ENCODE data around the gene FAM120B. TPM values are rescaled to one million over a fixed set of nuclear protein-coding genes. Genes with fewer than 3 reads are reported as not detected.

Gene FAM120B
- total RNA-seq, 1 experiment from 2014 or later: 16.7 TPM

DNA sequence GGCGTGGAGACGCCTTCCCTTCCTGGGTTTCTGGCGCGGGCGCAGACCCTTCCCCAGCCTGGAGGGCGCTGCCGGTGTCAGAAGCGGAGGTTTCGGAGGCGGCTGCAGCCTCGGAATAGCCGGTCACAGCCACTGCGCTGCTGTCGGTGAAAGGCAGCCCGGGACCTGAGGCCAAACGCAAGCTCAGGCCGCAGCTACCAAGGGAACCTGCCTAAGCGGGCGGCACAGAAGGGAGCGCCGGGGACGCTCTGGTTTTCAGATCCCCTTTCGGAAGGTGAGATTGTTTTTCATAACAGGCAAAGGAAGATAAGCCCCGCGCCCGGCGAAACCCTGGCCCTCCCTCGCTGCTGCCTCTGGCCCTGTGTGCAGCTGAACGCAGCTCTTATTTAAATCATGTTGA, 116.5 kb downstream of the FAM120B start:
- no peak overlapping the region for H3K4ac ChIP-seq (ENCODE audit: low read depth, low read length)
- Mint-ChIP-seq H3K36me3 (ENCODE audit: insufficient read depth in 1 of 3, low read depth in 3 of 3) (no peaks in the 10 kb centered on the region), H3K27ac (no peak overlapping the region), H3K4me1 (peaks cover 6 to 11% of the 10 kb centered on the region in 2 experiments), H3K27me3 (ENCODE audit: low read depth) (peaks cover 5% of the 10 kb centered on the region), H3K9me3 (no peaks in the 10 kb centered on the region), H3K4me3 (peak overlapping the region in 1 of 2 experiments; percentile 39; a peak in 1 of 5 replicates)
- H3K9ac ChIP-seq (ENCODE audit: extremely low read depth, insufficient read length, low read length): no peak overlapping the region
- peak; percentile 84 for DNase-seq
- H2BK12ac ChIP-seq (ENCODE audit: insufficient read length, low read depth, low read length): no peak overlapping the region
- H3K27ac ChIP-seq (ENCODE audit: insufficient read length, low read depth, low read length): no peak overlapping the region
- H4K20me1 ChIP-seq (ENCODE audit: control insufficient read depth, insufficient read depth, insufficient read length): no peaks in the 10 kb centered on the region
- no peak overlapping the region for H3K4me2 ChIP-seq (ENCODE audit: insufficient read depth, insufficient read length, low read length)
- H4K5ac ChIP-seq (ENCODE audit: insufficient read length, low read depth, low read length): no peak overlapping the region
- no peaks in the 10 kb centered on the region for H3K4me1 ChIP-seq (ENCODE audit: insufficient read depth, low read length)
- no peak overlapping the region for H2AFZ ChIP-seq (ENCODE audit: low read length)
- H3K9me3 ChIP-seq (ENCODE audit: control insufficient read depth, low read depth, low read length): no peaks in the 10 kb centered on the region
- no peak overlapping the region for H3K18ac ChIP-seq (ENCODE audit: insufficient read length, low read depth, low read length)
- no peak overlapping the region for H3K56ac ChIP-seq (ENCODE audit: insufficient read length, low read depth, low read length)
- no CpG with 5 or more reads among the region's 29 CpGs for WGBS (ENCODE audit: extremely low coverage, insufficient read length, low lambda C conversion rate)
- H4K91ac ChIP-seq (ENCODE audit: insufficient read length, low read depth, low read length): no peak overlapping the region
- H2AK5ac ChIP-seq (ENCODE audit: insufficient read length, low read length): no peak overlapping the region
- no peak overlapping the region for H2BK120ac ChIP-seq (ENCODE audit: low read depth, low read length, poor library complexity, severe bottlenecking)
- no peak overlapping the region for H3T11ph ChIP-seq (ENCODE audit: low read length)
- no peaks in the 10 kb centered on the region for H3K79me2 ChIP-seq (ENCODE audit: insufficient read depth, low read length)
- no peak overlapping the region for H2BK5ac ChIP-seq (ENCODE audit: insufficient read length, low read length)
- peaks cover 2% of the 10 kb centered on the region; the same call in 1 of the 2 replicates for H3K27me3 ChIP-seq (ENCODE audit: insufficient read depth, low read length)
- no peak overlapping the region for H3K14ac ChIP-seq (ENCODE audit: insufficient read depth, low read length)
- no peak overlapping the region for H2BK20ac ChIP-seq (ENCODE audit: low read depth, low read length, poor library complexity, severe bottlenecking)
- TF ChIP-seq, protein P1, sequence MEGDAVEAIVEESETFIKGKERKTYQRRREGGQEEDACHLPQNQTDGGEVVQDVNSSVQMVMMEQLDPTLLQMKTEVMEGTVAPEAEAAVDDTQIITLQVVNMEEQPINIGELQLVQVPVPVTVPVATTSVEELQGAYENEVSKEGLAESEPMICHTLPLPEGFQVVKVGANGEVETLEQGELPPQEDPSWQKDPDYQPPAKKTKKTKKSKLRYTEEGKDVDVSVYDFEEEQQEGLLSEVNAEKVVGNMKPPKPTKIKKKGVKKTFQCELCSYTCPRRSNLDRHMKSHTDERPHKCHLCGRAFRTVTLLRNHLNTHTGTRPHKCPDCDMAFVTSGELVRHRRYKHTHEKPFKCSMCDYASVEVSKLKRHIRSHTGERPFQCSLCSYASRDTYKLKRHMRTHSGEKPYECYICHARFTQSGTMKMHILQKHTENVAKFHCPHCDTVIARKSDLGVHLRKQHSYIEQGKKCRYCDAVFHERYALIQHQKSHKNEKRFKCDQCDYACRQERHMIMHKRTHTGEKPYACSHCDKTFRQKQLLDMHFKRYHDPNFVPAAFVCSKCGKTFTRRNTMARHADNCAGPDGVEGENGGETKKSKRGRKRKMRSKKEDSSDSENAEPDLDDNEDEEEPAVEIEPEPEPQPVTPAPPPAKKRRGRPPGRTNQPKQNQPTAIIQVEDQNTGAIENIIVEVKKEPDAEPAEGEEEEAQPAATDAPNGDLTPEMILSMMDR (conservative IDR thresholded peaks at IDR 0.05): no peak
- no peak overlapping the region for H3K23ac ChIP-seq (ENCODE audit: insufficient read length, low read depth, low read length)
- H3K23me2 ChIP-seq (ENCODE audit: insufficient read length, low read depth, low read length, poor library complexity, severe bottlenecking): no peaks in the 10 kb centered on the region
- H4K8ac ChIP-seq (replicated peaks; ENCODE audit: insufficient read length, low read depth, low read length): no peak overlapping the region
- H2BK15ac ChIP-seq (ENCODE audit: low read depth, low read length): no peak overlapping the region
- H3K79me1 ChIP-seq (ENCODE audit: insufficient read depth, low read depth, low read length, poor library complexity, severe bottlenecking): no peaks in the 10 kb centered on the region

All from H9 (cell line).